Stimulated activated CD4-positive, alpha-beta T cell treated with anti-CD3 and anti-CD28 coated beads, Interleukin-4, amount 100 ng/mL, for 4 hours (primary cell): Measurements from ENCODE around the gene MT1M.
"Not testable (repeated sequence)": the region's sequence is repeated elsewhere in the genome, so short reads cannot be mapped to it uniquely, and the experiment has no call there.

ENCODE experiments used
- DNase-seq, 2 experiments: peaks; one replicate each; pipeline ENCODE4 v3.0.0-alpha.2; 2020

Gene MT1M

GRCh38 chr16:56653218-56653617 lies 20.8 kb downstream of the MT1M start:
- DNase-seq, result no peak

GRCh38 chr16:56657555-56658326 lies 25.3 kb downstream of the MT1M start, which contains the start of gene MT1F:
TSS of gene MT1F (plus strand) at chr16:56657959. CDS start at chr16:56658059, 100 bp downstream.
- DNase-seq, result peak; percentile 61 to 75

- DNase-seq, result no peak
Observed at GRCh38 chr16:56658327-56658875, 25.9 kb downstream of the MT1M start.

GRCh38 chr16:56662357-56663354 lies 30.2 kb downstream of the MT1M start:
- peak; percentile 22 to 30 for DNase-seq

GRCh38 chr16:56664506-56664905 lies 32.0 kb downstream of the MT1M start:
- DNase-seq, result no peak

- DNase-seq, result not testable (repeated sequence)
Observed at GRCh38 chr16:56665286-56666261, 33.1 kb downstream of the MT1M start.

- peak in 1 of 2 experiments; percentile 40 for DNase-seq
Observed at GRCh38 chr16:56667581-56668571, 35.4 kb downstream of the MT1M start, which contains the start of gene MT1G. TSS of gene MT1G (minus strand) at chr16:56668065. CDS start at chr16:56667993, 72 bp downstream.

- DNase-seq, result peak in 1 of 2 experiments; percentile 22
Observed at GRCh38 chr16:56669005-56669839, 36.8 kb downstream of the MT1M start, which contains the start of gene MT1H. TSS of gene MT1H (plus strand) at chr16:56669814. CDS start at chr16:56669885, 71 bp downstream.

GRCh38 chr16:56669840-56670619 lies 37.6 kb downstream of the MT1M start:
- DNase-seq, result no peak

GRCh38 chr16:56670620-56670934 lies 38.1 kb downstream of the MT1M start:
- DNase-seq, result no peak

- DNase-seq, result not testable (repeated sequence)
Observed at GRCh38 chr16:56671691-56672090, 39.2 kb downstream of the MT1M start.

GRCh38 chr16:56672171-56672570 lies 39.7 kb downstream of the MT1M start:
- not testable (repeated sequence) for DNase-seq

GRCh38 chr16:56672761-56673536 lies 40.5 kb downstream of the MT1M start:
- DNase-seq, result no peak

GRCh38 chr16:56673921-56674320 lies 41.5 kb downstream of the MT1M start:
- peak in 1 of 2 experiments; percentile 11 for DNase-seq

GRCh38 chr16:56674570-56674969 lies 42.1 kb downstream of the MT1M start:
- not testable (repeated sequence) for DNase-seq

GRCh38 chr16:56675685-56676210 lies 43.3 kb downstream of the MT1M start:
- peak; percentile 47 to 51 for DNase-seq

GRCh38 chr16:56677474-56677873 lies 45.0 kb downstream of the MT1M start:
- DNase-seq, result no peak
